GM12875 (cell line): ENCODE results near the gene PBRM1.

Source experiments
- H3K4me3 ChIP-seq: one replicate; pipeline ENCODE4 v1.5.1; 2011; ENCODE audit warnings: low read depth, low read length, control low read depth
- TF ChIP-seq, protein P1 (sequence below): IDR thresholded peaks from 2 replicates; pipeline ENCODE4 v1.5.1; 2011; ENCODE audit warnings: low read depth, mild to moderate bottlenecking, control low read depth, inconsistent platforms, low read length, moderate library complexity, borderline replicate concordance; ENCODE audit not compliant: insufficient read depth

Gene PBRM1

DNA sequence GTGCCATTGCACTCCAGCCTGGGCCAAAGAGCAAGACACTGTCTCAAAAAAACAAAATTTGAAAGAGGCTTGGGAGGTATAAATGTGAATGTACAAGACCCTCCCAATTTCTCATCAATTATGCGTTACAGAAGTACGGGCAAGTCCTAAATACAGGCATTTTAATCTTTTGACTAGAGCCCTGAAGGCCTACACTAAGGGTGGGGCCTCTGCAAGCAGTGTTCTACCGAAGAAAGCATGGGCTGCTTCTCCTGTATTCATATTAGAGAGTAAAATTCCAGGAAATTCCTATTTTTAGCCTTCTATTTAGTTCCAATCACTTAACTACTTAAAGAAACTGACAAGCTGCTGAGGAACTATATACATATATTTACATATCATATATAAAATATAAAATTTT is 25.7 kb downstream of the PBRM1 start:
- TF ChIP-seq, protein P1, sequence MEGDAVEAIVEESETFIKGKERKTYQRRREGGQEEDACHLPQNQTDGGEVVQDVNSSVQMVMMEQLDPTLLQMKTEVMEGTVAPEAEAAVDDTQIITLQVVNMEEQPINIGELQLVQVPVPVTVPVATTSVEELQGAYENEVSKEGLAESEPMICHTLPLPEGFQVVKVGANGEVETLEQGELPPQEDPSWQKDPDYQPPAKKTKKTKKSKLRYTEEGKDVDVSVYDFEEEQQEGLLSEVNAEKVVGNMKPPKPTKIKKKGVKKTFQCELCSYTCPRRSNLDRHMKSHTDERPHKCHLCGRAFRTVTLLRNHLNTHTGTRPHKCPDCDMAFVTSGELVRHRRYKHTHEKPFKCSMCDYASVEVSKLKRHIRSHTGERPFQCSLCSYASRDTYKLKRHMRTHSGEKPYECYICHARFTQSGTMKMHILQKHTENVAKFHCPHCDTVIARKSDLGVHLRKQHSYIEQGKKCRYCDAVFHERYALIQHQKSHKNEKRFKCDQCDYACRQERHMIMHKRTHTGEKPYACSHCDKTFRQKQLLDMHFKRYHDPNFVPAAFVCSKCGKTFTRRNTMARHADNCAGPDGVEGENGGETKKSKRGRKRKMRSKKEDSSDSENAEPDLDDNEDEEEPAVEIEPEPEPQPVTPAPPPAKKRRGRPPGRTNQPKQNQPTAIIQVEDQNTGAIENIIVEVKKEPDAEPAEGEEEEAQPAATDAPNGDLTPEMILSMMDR: no peak
- no peak overlapping the region for H3K4me3 ChIP-seq

DNA sequence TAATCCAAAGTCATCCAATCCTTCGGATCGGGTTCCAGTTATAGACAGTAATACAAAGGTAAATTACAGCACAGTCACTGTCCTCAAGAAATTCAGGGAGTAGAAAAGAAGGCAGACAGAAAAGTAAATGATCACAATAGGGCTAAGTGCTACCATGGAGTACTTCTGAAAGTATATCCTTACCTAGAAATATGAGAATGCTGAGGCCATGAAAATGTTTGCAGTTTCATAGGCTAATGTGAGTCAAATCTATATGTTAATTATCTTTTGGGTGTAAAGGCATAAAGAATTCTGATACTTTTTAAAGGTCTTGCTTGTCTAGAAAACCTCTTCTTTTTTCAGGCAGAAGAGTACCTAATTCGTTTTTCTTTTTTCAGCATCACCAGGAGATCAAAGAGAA is 29.8 kb downstream of the PBRM1 start:
- TF ChIP-seq, protein P1: no peak
- no peak overlapping the region for H3K4me3 ChIP-seq

DNA sequence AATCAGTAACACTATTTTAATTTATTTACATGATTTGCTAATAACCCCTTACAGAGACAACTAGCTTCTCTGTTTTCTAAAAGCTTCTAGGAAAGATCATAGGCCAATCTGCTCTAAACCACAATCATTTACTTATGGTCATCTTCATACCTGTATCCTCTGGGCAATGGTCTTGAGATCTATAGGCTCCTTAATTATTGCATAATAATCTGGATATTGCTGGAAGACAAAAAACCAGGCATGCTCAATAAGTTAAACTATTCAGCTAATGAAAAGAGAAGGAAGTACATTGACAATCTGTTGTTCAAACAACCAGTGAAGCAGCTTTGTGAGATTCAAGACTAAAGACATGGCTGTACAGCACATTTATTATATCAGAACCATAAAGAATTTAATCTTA is 34.1 kb downstream of the PBRM1 start:
- TF ChIP-seq, protein P1: no peak
- H3K4me3 ChIP-seq: no peak overlapping the region

- no peak overlapping the region for H3K4me3 ChIP-seq
- TF ChIP-seq, protein P1: no peak
Observed at GRCh38 chr3:52650439-52650838, 35.3 kb downstream of the PBRM1 start.

DNA sequence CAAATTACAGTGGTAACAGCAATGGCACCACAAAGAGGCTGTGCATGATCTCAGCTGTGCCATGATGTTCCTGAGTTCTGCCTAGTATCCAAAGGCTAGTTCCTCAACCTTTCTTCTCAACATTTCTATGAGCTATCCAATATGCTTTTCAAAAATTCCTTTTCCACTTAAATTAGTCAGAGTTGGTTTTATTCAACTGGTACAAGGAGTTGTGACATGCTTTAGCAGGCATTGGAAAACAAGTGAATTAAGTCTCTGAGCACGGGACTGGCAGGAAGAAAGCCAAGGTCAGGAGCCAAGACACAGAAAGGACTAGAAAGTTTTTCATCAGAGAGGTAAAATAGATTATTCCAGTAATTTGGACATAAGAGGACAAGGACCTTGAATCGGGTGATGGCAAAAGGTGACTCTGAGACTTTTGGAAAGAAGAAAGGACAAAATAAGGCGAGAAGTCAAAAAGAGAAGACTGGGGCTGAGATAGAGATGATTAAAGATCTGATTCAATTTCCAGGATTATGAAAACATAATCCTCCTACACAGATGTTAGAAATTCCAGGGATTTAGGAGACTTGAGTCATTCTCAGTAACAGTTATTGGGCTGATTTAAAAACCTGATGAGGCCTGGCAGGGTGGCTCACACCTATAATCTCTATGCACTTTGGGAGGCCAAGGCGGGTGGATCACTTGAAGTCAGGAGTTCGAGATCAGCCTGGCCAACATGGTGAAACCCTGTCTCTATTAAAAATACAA is 36.1 kb downstream of the PBRM1 start:
- TF ChIP-seq, protein P1: no peak
- H3K4me3 ChIP-seq: no peak overlapping the region

- H3K4me3 ChIP-seq: no peak overlapping the region
- TF ChIP-seq, protein P1: no peak
Observed at GRCh38 chr3:52645549-52645948, 40.2 kb downstream of the PBRM1 start.

DNA sequence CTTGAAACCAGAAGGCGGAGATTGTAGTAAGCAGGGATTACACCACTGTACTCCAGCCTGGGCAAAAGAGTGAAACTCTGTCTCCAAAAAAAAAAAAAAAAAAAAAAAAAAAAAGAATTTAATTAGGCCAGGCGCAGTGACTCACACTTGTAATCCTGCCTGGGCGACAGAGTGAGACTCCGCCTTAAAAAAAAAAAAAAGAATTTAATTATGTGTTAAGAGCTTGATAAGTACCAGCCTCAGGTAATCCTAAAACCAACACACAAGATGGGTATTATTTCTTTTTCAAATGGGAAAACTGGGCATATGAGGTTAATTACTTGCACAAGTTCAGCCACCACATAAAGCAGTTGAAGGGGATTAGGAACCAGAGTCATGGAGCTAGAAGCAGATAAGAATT is 49.0 kb downstream of the PBRM1 start:
- H3K4me3 ChIP-seq: no peak overlapping the region
- TF ChIP-seq, protein P1: no peak
